ENCODE results near the gene ZNF454.

DNA sequence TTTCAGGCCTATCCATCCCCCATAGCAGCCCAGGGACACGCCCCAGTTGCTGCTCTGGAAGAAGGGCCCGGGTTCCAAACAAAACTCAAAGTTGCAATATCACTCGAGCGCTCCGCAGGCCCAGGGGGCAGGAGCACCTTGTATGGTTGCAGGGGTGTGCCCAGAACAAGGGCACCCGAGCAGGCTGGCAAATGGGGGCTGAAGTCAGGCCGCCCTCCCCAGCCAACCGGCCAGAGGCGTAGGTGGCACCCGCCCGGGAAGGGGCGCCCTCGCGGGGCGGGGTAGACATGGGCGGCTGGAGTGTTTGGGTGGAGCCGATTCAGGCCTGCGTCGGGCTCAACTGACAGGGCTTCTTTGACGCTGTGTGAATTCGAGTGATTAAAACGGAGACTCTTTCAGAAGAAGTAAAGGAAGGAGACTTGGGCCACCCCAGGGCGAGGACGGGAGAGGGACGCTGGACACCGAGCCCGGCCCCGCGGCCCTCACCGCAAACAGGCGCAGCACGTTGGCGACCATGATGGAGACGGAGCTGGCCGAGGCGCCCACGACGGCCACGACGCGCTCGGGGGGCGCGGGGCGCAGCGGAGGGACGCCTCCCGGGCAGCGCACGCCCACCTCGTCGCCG, 53.1 kb downstream of the ZNF454 start:
- TF ChIP-seq POLR2AphosphoS5 (IDR thresholded peaks at IDR 0.05; ENCODE audit: low read depth, low read length), result no peak
- TF ChIP-seq, protein P1, sequence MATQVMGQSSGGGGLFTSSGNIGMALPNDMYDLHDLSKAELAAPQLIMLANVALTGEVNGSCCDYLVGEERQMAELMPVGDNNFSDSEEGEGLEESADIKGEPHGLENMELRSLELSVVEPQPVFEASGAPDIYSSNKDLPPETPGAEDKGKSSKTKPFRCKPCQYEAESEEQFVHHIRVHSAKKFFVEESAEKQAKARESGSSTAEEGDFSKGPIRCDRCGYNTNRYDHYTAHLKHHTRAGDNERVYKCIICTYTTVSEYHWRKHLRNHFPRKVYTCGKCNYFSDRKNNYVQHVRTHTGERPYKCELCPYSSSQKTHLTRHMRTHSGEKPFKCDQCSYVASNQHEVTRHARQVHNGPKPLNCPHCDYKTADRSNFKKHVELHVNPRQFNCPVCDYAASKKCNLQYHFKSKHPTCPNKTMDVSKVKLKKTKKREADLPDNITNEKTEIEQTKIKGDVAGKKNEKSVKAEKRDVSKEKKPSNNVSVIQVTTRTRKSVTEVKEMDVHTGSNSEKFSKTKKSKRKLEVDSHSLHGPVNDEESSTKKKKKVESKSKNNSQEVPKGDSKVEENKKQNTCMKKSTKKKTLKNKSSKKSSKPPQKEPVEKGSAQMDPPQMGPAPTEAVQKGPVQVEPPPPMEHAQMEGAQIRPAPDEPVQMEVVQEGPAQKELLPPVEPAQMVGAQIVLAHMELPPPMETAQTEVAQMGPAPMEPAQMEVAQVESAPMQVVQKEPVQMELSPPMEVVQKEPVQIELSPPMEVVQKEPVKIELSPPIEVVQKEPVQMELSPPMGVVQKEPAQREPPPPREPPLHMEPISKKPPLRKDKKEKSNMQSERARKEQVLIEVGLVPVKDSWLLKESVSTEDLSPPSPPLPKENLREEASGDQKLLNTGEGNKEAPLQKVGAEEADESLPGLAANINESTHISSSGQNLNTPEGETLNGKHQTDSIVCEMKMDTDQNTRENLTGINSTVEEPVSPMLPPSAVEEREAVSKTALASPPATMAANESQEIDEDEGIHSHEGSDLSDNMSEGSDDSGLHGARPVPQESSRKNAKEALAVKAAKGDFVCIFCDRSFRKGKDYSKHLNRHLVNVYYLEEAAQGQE (IDR thresholded peaks at IDR 0.05; ENCODE audit: insufficient read depth in 1 of 2, low read depth in 2 of 2, low read length in 2 of 2), result no peak

Measured in PFSK-1 (cell line).